PC-9 (cell line): ENCODE data around the gene DENND10. TPM values are rescaled to one million over a fixed set of nuclear protein-coding genes. Genes with fewer than 3 reads are reported as not detected.

Experiments used
- BruUV-seq: library from RNA; stranded (reverse); fragments of 400-500 nt; replicated peaks from 2 replicates; lab custom pipeline; 2021; lab: Mats Ljungman, UMichigan
- CTCF ChIA-PET: fragments of 300-600 bp; sonication (Branson Sonifier 250); formaldehyde crosslinking; loops from one replicate; lab custom pipeline; 2022; ENCODE audit warnings: antibody characterized with exemption; lab: Charles Lee
- POLR2A ChIA-PET: fragments of 300-600 bp; sonication (Branson Sonifier 250); formaldehyde crosslinking; loops from one replicate; lab custom pipeline; 2022; ENCODE audit warnings: antibody characterized with exemption; ENCODE audit not compliant: unreplicated experiment; lab: Charles Lee
- DNase-seq, 2 experiments: peaks; one replicate each; pipeline versions ENCODE4 v3.0.0 to v3.0.0-alpha.2; 2015 to 2022; ENCODE audit warnings: mixed read lengths in 1 of 2
- H2AFZ ChIP-seq: fragments of 200-600 bp; sonication (generic); 2 replicates; pipeline ENCODE4 v1.8.1; 2017; ENCODE audit warnings: antibody characterized with exemption
- H3F3A ChIP-seq: fragments of 200-600 bp; sonication (generic); 2 replicates; pipeline ENCODE4 v1.8.1; 2017; ENCODE audit warnings: antibody characterized with exemption, mild to moderate bottlenecking, low read depth; ENCODE audit not compliant: insufficient read depth
- H3K27ac ChIP-seq: fragments of 200-600 bp; sonication (generic); 2 replicates; pipeline ENCODE4 v1.6.1; 2016; ENCODE audit warnings: mixed run types
- H3K27me3 ChIP-seq: fragments of 200-600 bp; sonication (generic); 2 replicates; pipeline ENCODE4 v1.6.1; 2016; ENCODE audit warnings: low read depth, mixed run types; ENCODE audit not compliant: insufficient read depth
- H3K36me3 ChIP-seq: fragments of 200-600 bp; sonication (generic); 2 replicates; pipeline ENCODE4 v1.6.1; 2016; ENCODE audit warnings: low read depth, mixed run types
- H3K4me1 ChIP-seq: fragments of 200-600 bp; sonication (generic); replicated peaks from 2 replicates; pipeline ENCODE4 v1.6.1; 2016; ENCODE audit warnings: mixed run types; ENCODE audit not compliant: insufficient read depth
- H3K4me2 ChIP-seq: fragments of 200-600 bp; sonication (generic); 2 replicates; pipeline ENCODE4 v1.6.1; 2017; ENCODE audit warnings: mixed run types
- H3K4me3 ChIP-seq: fragments of 200-600 bp; sonication (generic); 2 replicates; pipeline ENCODE4 v1.6.1; 2016; ENCODE audit warnings: mixed run types
- H3K79me2 ChIP-seq: fragments of 200-600 bp; sonication (generic); 2 replicates; pipeline ENCODE4 v1.6.1; 2017; ENCODE audit warnings: low read depth, mixed run types
- H3K9me2 ChIP-seq: fragments of 200-600 bp; sonication (generic); 2 replicates; pipeline ENCODE4 v1.8.1; 2017; ENCODE audit warnings: mild to moderate bottlenecking; ENCODE audit not compliant: insufficient read depth
- H3K9me3 ChIP-seq: fragments of 200-600 bp; sonication (generic); 2 replicates; pipeline ENCODE4 v1.8.1; 2016; ENCODE audit warnings: low read depth; ENCODE audit not compliant: insufficient read depth
- H4K20me1 ChIP-seq: fragments of 200-600 bp; sonication (generic); 2 replicates; pipeline ENCODE4 v1.8.1; 2017; ENCODE audit not compliant: insufficient read depth
- CTCF ChIP-seq: fragments of 200-600 bp; sonication (generic); conservative IDR thresholded peaks from 2 replicates; pipeline ENCODE4 v1.6.1; 2017; ENCODE audit warnings: mixed run types, antibody characterized with exemption, mild to moderate bottlenecking, moderate library complexity
- EZH2 ChIP-seq: fragments of 200-600 bp; sonication (generic); IDR thresholded peaks from 2 replicates; pipeline ENCODE4 v1.8.0; 2017; ENCODE audit warnings: antibody characterized with exemption, low read depth
- intact Hi-C: fragments of 100-400 bp; cut with micrococcal nuclease; formaldehyde crosslinking; loops from one replicate; pipeline ENCODE4 v1.10.0; 2022; ENCODE audit not compliant: unreplicated experiment
- total RNA-seq: library from RNA; stranded (reverse); gene quantifications from 2 replicates; pipeline ENCODE4 v1.2.3, GENCODE V29; 2021

Gene DENND10
- total RNA-seq, 1 experiment from 2014 or later: 30.1 TPM

- Histone ChIP-seq H3K79me2 (peaks cover 71% of the 10 kb centered on the region), H3K4me3 (peak overlapping the region; percentile 84), H3F3A (peaks cover 13% of the 10 kb centered on the region), H2AFZ (no peak overlapping the region), H3K36me3 (0 out of 2 replicates have a peak, but pooled peaks cover 8% of the 10 kb centered on the region), H3K27ac (peak overlapping the region; percentile 19; the same call in 1 of the 2 replicates), H3K9me2 (no peaks in the 10 kb centered on the region), H3K4me1 (peaks cover 10% of the 10 kb centered on the region), H4K20me1 (peaks cover 57% of the 10 kb centered on the region), H3K9me3 (no peaks in the 10 kb centered on the region), H3K27me3 (no peaks in the 10 kb centered on the region), H3K4me2 (peak overlapping the region; percentile 81)
- intact Hi-C loops: loop anchor here (5.0 kb wide), 1 partner anchor 34 kb away; no protein-coding TSS in a partner anchor
- no peak for DNase-seq
- TF ChIP-seq EZH2 (no peak), CTCF (no peak)
- POLR2A ChIA-PET: interaction anchor here (0.5 kb wide), 1 partner anchor 119 kb away, joined by 9 read pairs; no protein-coding TSS in a partner anchor
- CTCF ChIA-PET: interaction anchor here (0.5 kb wide), 1 partner anchor 31 kb away, joined by 3 read pairs; no protein-coding TSS in a partner anchor
- no TSS peak for BruUV-seq
Observed at GRCh38 chr10:119078422-119079179, 25.3 kb upstream of the DENND10 start.

DNA sequence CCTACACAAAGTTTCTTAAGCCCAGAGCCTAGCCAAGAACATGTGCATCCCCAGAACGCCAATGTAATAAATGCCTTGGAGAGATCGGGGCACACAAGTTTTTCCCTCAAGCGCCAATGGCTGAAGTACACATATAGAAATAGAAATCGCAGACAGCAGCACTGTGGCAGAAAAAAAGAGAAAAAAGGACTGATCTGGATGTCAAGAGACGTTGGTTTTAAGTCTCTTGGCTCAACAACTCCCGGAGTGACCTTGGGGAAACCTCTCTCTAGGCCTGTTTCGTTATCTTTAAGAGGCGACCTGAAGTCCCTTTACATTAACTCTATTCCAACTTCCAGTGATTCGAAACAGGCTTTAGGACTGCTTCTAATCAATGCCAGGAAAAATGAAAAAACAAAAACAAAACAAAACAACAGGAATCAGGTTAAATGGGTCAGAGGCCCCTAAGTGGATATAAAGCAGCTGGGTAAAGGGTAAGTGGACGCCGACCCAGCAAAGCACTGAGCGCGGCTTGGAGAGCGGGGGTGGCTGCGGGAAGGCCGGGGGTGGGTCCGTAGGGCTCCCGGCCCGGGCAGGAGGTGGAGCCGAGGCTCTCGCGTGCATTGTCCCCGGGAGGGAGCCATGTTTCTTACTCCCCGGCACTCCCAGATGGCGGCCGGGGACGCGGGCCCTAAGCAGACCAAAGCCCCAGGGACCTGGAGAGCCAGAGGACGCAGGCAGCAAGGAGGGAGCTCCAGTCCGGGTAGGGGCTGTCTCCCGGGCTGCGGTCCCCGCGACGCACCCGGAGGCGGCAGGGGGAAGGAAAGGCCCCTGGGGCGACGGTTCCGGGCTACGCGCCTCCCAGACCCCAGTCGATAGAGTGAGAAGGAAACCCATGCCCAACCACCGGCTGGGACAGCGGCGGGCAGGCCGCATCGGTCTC is 24.1 kb upstream of the DENND10 start:
- Histone ChIP-seq H3K9me2 (no peaks in the 10 kb centered on the region), H3K9me3 (no peaks in the 10 kb centered on the region), H3K36me3 (0 out of 2 replicates have a peak, but pooled peaks cover 4% of the 10 kb centered on the region), H4K20me1 (peaks cover 45% of the 10 kb centered on the region), H3K4me3 (peak overlapping the region; percentile 84), H3K4me2 (peak overlapping the region; percentile 81), H2AFZ (peak overlapping the region; percentile 60; the same call in 1 of the 2 replicates), H3F3A (peaks cover 13% of the 10 kb centered on the region), H3K4me1 (peaks cover 10% of the 10 kb centered on the region), H3K79me2 (peaks cover 60% of the 10 kb centered on the region), H3K27ac (peak overlapping the region; percentile 78), H3K27me3 (no peaks in the 10 kb centered on the region)
- TF ChIP-seq EZH2: no peak
- no peak for TF ChIP-seq CTCF
- BruUV-seq: TSS peak; percentile 40
- intact Hi-C loops: loop anchor here (2.0 to 5.0 kb wide), 2 partner anchors 21 to 32 kb away; no protein-coding TSS in a partner anchor
- POLR2A ChIA-PET: interaction anchor here (0.6 kb wide), 2 partner anchors 74 to 129 kb away, joined by 3 to 15 read pairs; no protein-coding TSS in a partner anchor
- CTCF ChIA-PET: no interaction called here
- peak; percentile 40 to 48 for DNase-seq
